ENCODE results near the gene RPS6KC1. TPM values are rescaled to one million over a fixed set of nuclear protein-coding genes. Genes with fewer than 3 reads are reported as not detected.

The RPS6KC1 gene
- total and polyA plus RNA-seq, 2 donors (not counting 1 experiment from before 2014, with no cell fraction given), result 2.4 to 19.0 TPM

DNA sequence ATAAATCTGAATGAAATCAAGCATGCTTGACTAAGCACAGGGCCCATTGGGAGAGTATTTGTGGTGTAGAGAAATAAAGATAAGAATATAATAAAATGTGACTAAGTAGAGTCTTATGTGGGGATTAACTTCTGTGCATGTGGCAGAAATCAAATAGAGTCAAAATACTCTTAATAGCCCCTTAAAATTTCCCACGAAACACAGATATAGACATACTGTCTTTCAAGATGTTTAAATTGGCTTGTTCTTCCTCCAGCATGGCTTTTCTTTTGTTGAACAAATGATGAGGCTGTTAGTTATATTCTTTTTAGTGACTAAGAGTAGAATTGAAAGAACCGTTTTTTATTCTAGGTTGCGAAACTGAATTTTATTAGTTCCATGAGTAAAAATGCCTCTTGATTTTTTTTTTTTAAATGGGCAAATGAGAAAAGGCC is 112.3 kb downstream of the RPS6KC1 start:
- no peaks in the 10 kb centered on the region for H3K4me1 ChIP-seq (ENCODE audit: control insufficient read depth in 2 of 2, insufficient read depth in 2 of 2, low read length in 2 of 2)
- H3K9ac ChIP-seq (ENCODE audit: low read length), result no peak overlapping the region
- H3K4me2 ChIP-seq (replicated peaks; ENCODE audit: low read depth, low read length, poor library complexity, severe bottlenecking), result no peak overlapping the region
- Mint-ChIP-seq H3K27me3 (no peaks in the 10 kb centered on the region), H3K4me1 (no peaks in the 10 kb centered on the region), H3K27ac (no peak overlapping the region), H3K9me3 (ENCODE audit: insufficient read depth) (peaks cover 3% of the 10 kb centered on the region), H3K4me3 (no peak overlapping the region)
- H3K27me3 ChIP-seq (replicated peaks in 1 of 4; ENCODE audit: control extremely low read depth in 1 of 4, control insufficient read depth in 3 of 4, insufficient read depth in 4 of 4, low read length in 3 of 4), result no peaks in the 10 kb centered on the region
- peaks cover 0 to 1% (median 0%) of the 10 kb centered on the region in 3 donors for H3K9me3 ChIP-seq (ENCODE audit: control extremely low read depth in 1 of 3, control insufficient read depth in 2 of 3, insufficient read depth in 1 of 3, low read length in 2 of 3)
- DNase-seq, result no peak
- TF ChIP-seq EZH2 (IDR thresholded peaks at IDR 0.05; ENCODE audit: borderline replicate concordance, insufficient read depth, low read depth, low read length, poor library complexity, severe bottlenecking), result no peak
- TF ChIP-seq, protein P1, sequence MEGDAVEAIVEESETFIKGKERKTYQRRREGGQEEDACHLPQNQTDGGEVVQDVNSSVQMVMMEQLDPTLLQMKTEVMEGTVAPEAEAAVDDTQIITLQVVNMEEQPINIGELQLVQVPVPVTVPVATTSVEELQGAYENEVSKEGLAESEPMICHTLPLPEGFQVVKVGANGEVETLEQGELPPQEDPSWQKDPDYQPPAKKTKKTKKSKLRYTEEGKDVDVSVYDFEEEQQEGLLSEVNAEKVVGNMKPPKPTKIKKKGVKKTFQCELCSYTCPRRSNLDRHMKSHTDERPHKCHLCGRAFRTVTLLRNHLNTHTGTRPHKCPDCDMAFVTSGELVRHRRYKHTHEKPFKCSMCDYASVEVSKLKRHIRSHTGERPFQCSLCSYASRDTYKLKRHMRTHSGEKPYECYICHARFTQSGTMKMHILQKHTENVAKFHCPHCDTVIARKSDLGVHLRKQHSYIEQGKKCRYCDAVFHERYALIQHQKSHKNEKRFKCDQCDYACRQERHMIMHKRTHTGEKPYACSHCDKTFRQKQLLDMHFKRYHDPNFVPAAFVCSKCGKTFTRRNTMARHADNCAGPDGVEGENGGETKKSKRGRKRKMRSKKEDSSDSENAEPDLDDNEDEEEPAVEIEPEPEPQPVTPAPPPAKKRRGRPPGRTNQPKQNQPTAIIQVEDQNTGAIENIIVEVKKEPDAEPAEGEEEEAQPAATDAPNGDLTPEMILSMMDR (IDR thresholded peaks at IDR 0.05), result no peak
- no peak for ATAC-seq (ENCODE audit: low read depth)
- H3K36me3 ChIP-seq (replicated peaks in 1 of 2; ENCODE audit: control extremely low read depth in 1 of 2, control insufficient read depth in 1 of 2, extremely low read depth in 1 of 2, insufficient read depth in 2 of 2, low read length in 1 of 2), result peaks cover 3 to 4% of the 10 kb centered on the region in 2 experiments
- intact Hi-C loops (cut with micrococcal nuclease), result no loop called here
- H2AFZ ChIP-seq (ENCODE audit: insufficient read depth, low read depth, low read length, poor library complexity, severe bottlenecking), result no peak overlapping the region
- ChIA-PET CTCF (no interaction called here), POLR2A (no interaction called here)
- no CpG with 5 or more reads among the region's 3 CpGs for WGBS (ENCODE audit: insufficient coverage)
- H3K27ac ChIP-seq (ENCODE audit: low read length in 2 of 2), result no peak overlapping the region
- H3K79me2 ChIP-seq (ENCODE audit: control insufficient read depth, insufficient read depth, low read length), result no peaks in the 10 kb centered on the region
- no peak overlapping the region for H3K4me3 ChIP-seq (ENCODE audit: control extremely low read depth in 1 of 5, extremely low read depth in 1 of 5, insufficient read depth in 1 of 5, low read depth in 2 of 5, low read length in 4 of 5)
- H4K20me1 ChIP-seq (ENCODE audit: control insufficient read depth, insufficient read depth, low read length, poor library complexity, severe bottlenecking), result no peaks in the 10 kb centered on the region

DNA sequence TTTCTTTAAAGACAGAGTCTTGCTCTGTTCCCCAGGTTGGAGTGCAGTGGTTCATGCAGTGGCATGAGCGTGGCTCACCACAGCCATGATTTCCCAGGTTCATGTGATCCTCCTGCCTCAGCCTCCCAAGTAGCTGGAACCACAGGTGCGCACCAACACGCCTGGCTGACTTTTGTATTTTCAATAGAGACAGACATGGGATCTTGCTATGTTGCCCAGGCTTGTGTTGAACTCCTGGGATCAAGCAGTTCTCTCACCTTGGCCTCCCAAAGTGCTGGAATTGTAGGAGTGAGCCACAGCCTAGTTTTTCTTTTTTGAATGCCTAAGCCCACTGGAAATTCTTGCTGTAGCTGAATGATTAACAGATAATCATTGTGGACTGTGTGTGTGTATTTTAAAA is 113.5 kb downstream of the RPS6KC1 start:
- Mint-ChIP-seq H3K27me3 (no peaks in the 10 kb centered on the region), H3K27ac (no peak overlapping the region), H3K9me3 (ENCODE audit: insufficient read depth) (peaks cover 3% of the 10 kb centered on the region), H3K4me1 (no peaks in the 10 kb centered on the region), H3K4me3 (no peak overlapping the region)
- Histone ChIP-seq H3K79me2 (ENCODE audit: control insufficient read depth, insufficient read depth, low read length) (no peaks in the 10 kb centered on the region), H3K27me3 (replicated peaks in 1 of 4; ENCODE audit: control extremely low read depth in 1 of 4, control insufficient read depth in 3 of 4, insufficient read depth in 4 of 4, low read length in 3 of 4) (no peaks in the 10 kb centered on the region), H3K27ac (ENCODE audit: low read length in 2 of 2) (no peak overlapping the region), H3K36me3 (replicated peaks in 1 of 2; ENCODE audit: control extremely low read depth in 1 of 2, control insufficient read depth in 1 of 2, extremely low read depth in 1 of 2, insufficient read depth in 2 of 2, low read length in 1 of 2) (peaks cover 2 to 3% of the 10 kb centered on the region in 2 experiments), H3K4me1 (ENCODE audit: control insufficient read depth in 2 of 2, insufficient read depth in 2 of 2, low read length in 2 of 2) (no peaks in the 10 kb centered on the region), H3K9ac (ENCODE audit: low read length) (no peak overlapping the region), H3K9me3 (ENCODE audit: control extremely low read depth in 1 of 3, control insufficient read depth in 2 of 3, insufficient read depth in 1 of 3, low read length in 2 of 3) (no peaks in the 10 kb centered on the region), H3K4me3 (ENCODE audit: control extremely low read depth in 1 of 5, extremely low read depth in 1 of 5, insufficient read depth in 1 of 5, low read depth in 2 of 5, low read length in 4 of 5) (no peak overlapping the region), H4K20me1 (ENCODE audit: control insufficient read depth, insufficient read depth, low read length, poor library complexity, severe bottlenecking) (no peaks in the 10 kb centered on the region), H2AFZ (ENCODE audit: insufficient read depth, low read depth, low read length, poor library complexity, severe bottlenecking) (no peak overlapping the region), H3K4me2 (replicated peaks; ENCODE audit: low read depth, low read length, poor library complexity, severe bottlenecking) (no peak overlapping the region)
- POLR2A ChIA-PET, result no interaction called here
- WGBS (ENCODE audit: insufficient coverage), result 97% methylated on average over 3 of the region's 3 CpGs
- CTCF ChIA-PET, result interaction anchor here (0.6 kb wide), 1 partner anchor 393 kb away, joined by 4 read pairs; no protein-coding TSS in a partner anchor
- TF ChIP-seq, protein P1 (IDR thresholded peaks at IDR 0.05), result no peak
- TF ChIP-seq EZH2 (IDR thresholded peaks at IDR 0.05; ENCODE audit: borderline replicate concordance, insufficient read depth, low read depth, low read length, poor library complexity, severe bottlenecking), result no peak
- DNase-seq (no peak), ATAC-seq (ENCODE audit: low read depth) (no peak)
- intact Hi-C loops (cut with micrococcal nuclease), result no loop called here
